GOT3 (cell line): ENCODE results near the gene MCM6.
"Not testable (repeated sequence)": the region's sequence is repeated elsewhere in the genome, so short reads cannot be mapped to it uniquely, and the experiment has no call there.

Experiments used
- DNase-seq: peaks from one replicate; lab custom pipeline; 2025; ENCODE audit warnings: mixed read lengths; lab: John Stamatoyannopoulos, UW

Gene MCM6

GRCh38 chr2:135820003-135820618, 56.1 kb downstream of the MCM6 start:
- DNase-seq = no peak

DNA sequence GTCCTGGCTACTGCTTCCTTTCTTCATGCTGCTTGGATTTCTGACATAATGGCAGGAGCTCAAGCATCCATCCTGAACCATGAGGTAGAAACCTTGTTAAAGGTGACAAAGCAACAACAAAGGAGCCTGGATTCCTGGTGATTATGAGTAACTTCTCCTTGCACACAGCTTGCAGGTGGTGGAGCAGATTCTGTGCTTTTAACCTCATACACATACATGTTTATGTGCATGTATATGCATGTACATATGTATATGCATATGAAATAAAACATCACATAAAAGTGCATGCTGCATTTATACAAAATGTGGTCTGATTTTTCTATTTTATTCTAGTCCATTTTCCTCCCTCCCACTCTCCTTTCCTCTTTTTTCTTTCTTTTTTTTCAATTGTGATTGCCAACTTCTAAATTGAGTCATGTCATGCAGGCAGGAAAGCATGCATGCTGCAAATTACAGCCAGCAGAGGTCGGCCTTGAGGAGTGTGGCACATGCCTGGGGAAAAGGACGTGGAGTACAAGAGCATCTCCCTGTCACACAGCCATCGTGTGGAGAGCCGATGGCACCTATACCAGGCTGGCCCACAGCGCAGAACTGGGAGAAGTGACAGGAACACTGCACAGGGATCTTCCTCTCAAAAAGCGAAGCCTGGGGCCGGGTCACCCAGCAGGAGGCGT, 57.2 kb downstream of the MCM6 start:
- DNase-seq = no peak

DNA sequence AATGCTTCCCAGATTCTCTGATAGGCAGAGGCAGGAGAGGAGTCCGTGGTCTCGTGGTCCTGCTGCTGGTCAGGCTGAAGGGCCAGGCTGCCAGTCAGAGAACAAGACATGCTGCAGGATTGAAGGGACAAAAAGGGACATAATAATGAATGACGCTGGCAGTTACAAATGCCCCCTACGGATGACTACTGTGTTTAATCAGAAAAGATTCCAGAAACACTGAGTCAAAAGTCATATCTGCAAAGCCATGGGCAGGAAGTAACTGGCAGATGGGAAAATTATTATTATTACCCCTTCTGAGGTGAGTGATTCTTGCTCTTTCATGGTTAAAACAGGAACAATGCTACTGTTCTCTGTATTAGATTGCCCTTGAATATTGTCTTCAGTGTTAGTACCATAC, 58.3 kb downstream of the MCM6 start:
- DNase-seq = no peak

DNA sequence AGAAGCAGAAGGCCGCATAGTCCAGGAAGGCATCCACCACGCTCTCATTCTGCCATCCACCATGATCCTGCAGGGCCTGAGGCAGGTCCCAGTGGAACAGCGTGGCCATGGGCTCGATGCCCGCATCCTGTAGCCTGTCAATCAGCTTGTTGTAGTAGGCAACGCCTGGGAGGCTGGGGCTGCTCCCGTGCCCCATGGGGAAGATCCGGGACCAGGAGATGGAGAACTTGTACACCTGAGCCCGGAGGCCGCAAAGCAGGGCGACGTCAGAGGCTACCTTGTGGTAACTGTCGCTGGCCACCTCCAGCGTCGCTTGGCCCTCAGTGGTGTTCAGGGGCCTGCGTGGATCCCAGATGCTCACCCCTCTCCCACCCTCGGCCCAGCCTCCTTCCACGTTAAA, 58.8 kb downstream of the MCM6 start:
- no peak for DNase-seq

DNA sequence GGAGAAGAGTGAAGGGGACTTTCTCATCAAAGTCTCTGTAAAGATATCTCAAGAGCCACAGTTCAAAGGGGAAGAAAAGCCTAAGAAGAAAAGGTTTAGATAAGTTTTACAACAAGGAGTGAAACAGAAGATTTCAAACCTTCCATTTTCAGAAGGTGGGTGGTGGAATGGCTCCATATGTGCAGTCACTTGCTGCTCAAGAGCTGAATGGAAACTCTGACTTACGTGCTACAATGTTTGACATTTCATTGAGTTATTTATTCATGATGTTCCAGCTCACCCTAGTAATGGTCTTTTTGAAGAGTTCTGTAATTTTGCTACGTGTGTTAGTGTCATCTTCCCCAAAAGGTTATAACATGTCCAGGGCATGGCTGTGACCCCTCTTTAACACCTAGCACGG, 61.0 kb downstream of the MCM6 start:
- DNase-seq = no peak

DNA sequence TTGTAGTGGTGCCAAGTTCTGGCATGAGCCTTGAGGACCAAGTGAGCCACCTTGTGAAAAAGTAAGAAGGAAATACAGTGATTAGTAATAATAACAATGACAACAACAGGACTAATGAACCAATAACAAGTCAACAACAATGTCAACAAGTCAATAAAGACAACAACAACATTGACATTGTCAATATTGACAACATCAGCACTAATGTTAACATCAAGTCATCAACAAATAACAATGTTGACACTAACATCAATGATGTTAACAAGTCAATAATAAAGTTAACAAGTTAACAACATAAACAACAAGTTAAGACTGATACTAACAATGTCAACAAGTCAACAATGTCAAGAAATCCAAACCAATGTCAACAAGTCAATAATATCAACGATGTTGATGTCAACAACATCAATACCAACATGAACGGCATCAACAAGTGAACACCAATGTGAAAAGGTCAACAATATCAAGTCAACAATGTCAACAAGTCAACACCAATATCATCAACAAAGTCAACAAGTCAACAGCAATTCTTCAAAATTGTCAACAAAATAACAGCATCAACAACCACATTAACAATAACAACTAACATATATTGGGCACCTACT, 63.2 kb downstream of the MCM6 start:
- DNase-seq = no peak

DNA sequence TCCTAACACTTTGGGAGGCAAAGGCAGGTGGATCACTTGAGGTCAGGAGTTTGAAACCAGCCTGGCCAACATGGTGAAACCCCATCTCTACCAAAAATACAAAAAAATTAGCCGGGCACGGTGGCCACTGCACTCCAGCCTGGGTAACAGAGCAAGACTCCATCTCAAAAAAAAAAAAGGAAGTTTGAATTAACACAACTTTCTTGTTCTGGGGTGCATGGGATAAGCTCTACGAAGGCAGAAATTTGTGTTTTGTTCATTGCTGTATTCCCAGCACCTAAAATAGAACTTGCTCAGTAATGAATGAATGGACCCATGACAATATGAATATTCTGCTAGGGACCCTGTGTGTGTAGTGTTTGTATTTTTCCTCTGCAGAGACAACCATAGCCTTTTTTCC, 68.4 kb downstream of the MCM6 start:
- DNase-seq = not testable (repeated sequence)

- no peak for DNase-seq
Measured at GRCh38 chr2:135803278-135803677, 73.0 kb downstream of the MCM6 start.

DNA sequence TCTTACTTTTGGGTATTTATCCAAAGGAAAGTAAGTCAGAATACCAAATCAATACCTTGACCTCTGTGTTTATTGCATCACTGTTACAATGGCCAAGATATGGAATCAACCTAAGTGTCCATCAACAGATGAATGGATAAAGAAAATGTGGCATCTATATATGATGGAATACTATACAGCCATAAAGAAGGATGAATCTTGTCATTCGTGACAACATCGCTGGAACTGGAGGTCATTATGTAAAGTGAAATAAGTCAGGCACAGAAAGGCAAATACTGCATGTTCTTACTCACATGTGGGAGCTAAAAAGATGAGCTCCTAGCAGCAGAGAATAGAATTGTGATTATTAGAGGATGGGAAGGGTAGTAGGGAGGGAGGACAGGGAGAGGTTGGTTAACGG, 73.9 kb downstream of the MCM6 start:
- DNase-seq = no peak

GRCh38 chr2:135800513-135801460, 75.5 kb downstream of the MCM6 start:
- no peak for DNase-seq

- no peak for DNase-seq
Measured at GRCh38 chr2:135799738-135800137, 76.5 kb downstream of the MCM6 start.

GRCh38 chr2:135798762-135799161, 77.5 kb downstream of the MCM6 start:
- no peak for DNase-seq

DNA sequence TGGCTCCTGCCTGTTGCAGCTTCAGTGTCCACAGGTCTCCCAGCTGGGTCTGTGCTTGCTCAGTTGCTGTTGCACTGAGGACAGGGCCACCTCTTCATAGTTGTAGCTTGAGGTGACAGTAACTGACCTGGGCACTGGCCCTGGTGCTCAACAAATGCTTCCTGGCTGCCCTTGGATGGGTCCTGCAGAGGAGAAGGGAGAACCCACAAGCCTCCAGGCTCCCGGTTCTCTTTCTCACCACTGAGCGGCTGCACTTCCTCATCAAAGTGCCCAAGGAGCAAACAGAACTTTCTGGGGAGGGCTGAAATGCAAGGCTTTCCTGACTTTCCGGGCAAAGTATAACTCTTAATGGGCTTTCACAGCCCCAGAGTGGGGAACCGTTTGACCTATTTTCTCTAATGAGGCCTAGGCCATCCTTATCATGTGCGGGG, 78.0 kb downstream of the MCM6 start:
- no peak for DNase-seq

DNA sequence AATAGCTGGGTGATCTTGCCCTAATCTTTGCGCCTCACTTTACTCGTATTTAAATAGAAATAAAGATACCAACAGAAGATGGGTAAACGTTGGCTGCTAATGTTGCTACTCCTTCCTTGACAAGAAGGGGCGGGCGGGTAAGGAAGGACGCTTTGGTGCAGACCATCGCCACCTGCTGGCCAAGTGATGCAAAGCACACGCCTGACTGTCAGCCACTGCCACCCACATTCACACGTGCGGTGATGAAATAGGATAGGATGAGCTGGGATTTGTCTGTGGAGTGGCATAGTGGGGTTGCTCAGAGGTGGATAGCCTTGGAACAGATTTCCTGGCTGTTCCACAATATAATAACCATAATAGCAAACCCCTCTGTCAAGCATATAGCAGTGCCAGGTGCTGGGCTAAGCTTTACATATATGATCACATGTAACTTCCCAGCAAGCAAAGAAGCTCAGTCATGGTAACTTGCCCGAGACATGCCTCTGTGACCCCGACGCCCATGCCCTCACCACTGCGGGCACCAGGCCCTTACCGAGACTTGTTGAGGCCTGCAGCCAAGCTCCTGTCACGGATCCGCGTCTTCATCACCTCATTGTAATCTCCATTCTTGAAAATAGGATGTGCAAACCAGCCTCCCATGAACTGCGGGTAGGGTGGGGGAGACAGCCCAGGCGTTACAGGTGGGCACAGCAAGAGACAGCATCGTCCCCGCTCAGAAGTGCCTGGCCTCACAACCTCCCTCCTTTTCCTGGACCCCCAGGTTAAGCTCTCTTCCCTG, 78.6 kb downstream of the MCM6 start:
- DNase-seq = no peak

DNA sequence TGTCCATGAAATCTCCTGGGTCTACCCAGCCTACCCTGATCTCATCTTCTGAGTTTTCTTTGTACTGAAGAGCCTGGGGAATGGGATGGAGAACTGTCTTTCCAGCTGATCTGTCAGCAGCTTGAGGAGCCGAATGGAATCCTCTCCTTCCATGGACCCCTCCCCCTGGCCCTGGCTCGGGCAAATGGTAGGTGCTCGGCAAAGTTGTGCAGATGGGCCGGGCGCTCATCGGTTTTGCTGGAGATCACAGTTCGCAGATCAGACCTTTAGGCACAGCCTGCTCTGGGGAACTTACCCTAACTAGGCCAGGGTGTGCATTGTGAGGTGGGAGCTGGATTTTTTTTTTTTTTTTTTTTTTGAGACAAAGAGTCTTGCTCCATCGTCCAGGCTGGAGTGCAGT, 79.6 kb downstream of the MCM6 start:
- DNase-seq = no peak

DNA sequence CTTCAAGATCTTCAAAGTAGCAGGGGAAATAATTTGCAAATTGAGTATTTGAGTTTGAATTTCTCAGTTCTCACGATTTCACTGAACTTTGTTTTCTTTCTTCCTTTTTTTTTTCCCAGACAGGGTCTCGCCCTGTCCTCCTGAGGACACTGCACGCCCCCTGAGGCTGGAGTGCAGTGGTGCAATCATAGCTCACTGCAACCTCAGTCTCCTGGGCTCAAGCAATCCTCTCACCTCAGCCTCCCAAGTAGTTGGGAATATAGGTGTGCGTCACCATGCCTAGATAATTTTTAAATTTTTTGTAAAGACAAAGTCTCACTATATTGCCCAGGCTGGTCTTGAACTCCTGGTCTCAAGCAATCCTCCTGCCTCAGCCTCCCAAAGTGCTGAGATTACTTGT, 80.6 kb downstream of the MCM6 start:
- not testable (repeated sequence) for DNase-seq

GRCh38 chr2:135792401-135793150, 83.7 kb downstream of the MCM6 start:
- no peak for DNase-seq

DNA sequence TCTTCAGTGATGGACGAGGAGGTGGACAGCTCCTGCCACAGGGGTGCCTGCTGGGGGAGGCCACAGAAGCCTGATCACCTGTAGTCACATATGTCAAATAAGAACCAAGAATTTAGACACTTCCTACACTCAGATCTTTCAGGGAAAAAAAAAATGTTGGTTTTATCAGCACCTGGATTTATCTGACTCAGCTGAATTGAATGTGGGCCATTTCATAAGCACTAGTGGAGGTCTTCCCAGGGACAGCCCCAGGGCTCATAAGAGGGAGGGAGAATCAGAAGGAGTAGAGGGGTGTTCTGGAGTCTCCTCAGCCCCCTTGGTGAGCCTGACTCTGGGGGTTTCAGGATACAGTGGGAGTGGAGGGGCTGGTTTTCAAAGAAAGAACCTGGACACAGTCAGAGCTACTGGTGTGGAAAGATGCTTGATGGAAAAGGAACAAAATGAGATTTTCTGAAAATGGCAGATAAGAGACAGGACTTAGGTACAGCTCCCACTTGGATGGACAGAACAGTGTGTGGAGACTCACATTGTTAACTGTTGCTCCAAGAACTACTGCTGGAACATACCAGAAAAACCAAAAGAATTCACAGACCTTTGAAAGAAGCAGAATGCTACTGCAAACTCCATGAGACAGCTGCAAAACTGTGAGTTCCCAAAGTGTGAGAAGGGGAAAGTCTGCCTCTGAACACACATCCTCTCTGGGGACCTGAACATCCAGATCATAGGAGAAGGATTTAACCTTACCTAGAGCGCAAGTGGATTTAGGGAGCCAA, 84.6 kb downstream of the MCM6 start:
- no peak for DNase-seq

DNA sequence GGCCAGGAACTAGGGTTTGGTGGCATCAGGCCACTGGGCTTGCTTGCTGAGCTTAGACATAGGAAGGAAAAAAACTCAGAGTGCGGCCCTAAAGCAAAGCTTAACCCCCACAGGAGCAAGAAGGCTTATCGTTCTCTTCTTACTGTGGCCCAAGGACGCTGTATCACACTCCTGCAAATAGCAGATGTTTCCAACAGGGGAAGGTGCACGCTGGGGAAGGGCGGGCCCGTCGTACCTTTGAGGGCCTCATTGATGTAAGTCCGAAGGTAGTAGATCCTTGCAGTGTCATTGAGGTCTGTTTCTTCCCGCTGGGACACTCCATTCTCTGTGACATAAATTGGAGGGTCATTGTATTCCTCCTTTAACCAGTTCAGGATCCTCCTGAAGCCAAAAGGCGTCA, 85.8 kb downstream of the MCM6 start:
- DNase-seq = no peak
